Lung microvascular endothelial cell (primary cell): ENCODE measurements around the gene ELMO1. TPM values are rescaled to one million over a fixed set of nuclear protein-coding genes. Genes with fewer than 3 reads are reported as not detected.

ENCODE experiments used
- DNase-seq, 2 donors: peaks; one replicate each; pipeline versions ENCODE4 v3.0.0 to v3.0.0-alpha.2; 2010; ENCODE audit warnings: low read depth in 2 of 2
- total RNA-seq: library from RNA; depleted of rRNA; stranded (reverse); fragments of >200 nt; gene quantifications from 2 replicates; pipeline ENCODE4 v1.2.1, GENCODE V29; 2014

ELMO1 gene
- total RNA-seq, 1 donor from 2014 or later, result 36.5 TPM

- DNase-seq, result no peak
These were observed 223.2 kb downstream of the ELMO1 start for GRCh38 chr7:37225285-37225969.

- no peak for DNase-seq
These were observed 223.9 kb downstream of the ELMO1 start for GRCh38 chr7:37224746-37225145.

GRCh38 chr7:37220664-37221063 is 228.0 kb downstream of the ELMO1 start:
- no peak for DNase-seq

GRCh38 chr7:37218956-37219355 is 229.7 kb downstream of the ELMO1 start:
- DNase-seq, result peak; percentile 7 to 24

GRCh38 chr7:37216923-37217322 is 231.7 kb downstream of the ELMO1 start:
- DNase-seq, result no peak

- peak; percentile 7 to 90 for DNase-seq
These were observed 232.4 kb downstream of the ELMO1 start for GRCh38 chr7:37216156-37216852.

GRCh38 chr7:37215290-37215923 is 233.3 kb downstream of the ELMO1 start:
- no peak for DNase-seq

GRCh38 chr7:37212556-37212955 is 236.1 kb downstream of the ELMO1 start:
- peak; percentile 71 to 98 for DNase-seq

GRCh38 chr7:37212051-37212450 is 236.6 kb downstream of the ELMO1 start:
- no peak for DNase-seq

- DNase-seq, result no peak
These were observed 237.4 kb downstream of the ELMO1 start for GRCh38 chr7:37211097-37211880.

GRCh38 chr7:37209195-37209594 is 239.5 kb downstream of the ELMO1 start:
- no peak for DNase-seq

- peak; percentile 81 to 92 for DNase-seq
These were observed 240.1 kb downstream of the ELMO1 start for GRCh38 chr7:37208528-37208927.

- no peak for DNase-seq
These were observed 242.5 kb downstream of the ELMO1 start for GRCh38 chr7:37206192-37206591.

- DNase-seq, result no peak
These were observed 243.2 kb downstream of the ELMO1 start for GRCh38 chr7:37205451-37205850.

- DNase-seq, result no peak
These were observed 246.8 kb downstream of the ELMO1 start for GRCh38 chr7:37201876-37202198.

- peak; percentile 85 to 90 for DNase-seq
These were observed 247.4 kb downstream of the ELMO1 start for GRCh38 chr7:37201003-37201875.

- DNase-seq, result peak; percentile 80 to 89
These were observed 249.7 kb downstream of the ELMO1 start for GRCh38 chr7:37198906-37199485.

GRCh38 chr7:37198041-37198905 is 250.4 kb downstream of the ELMO1 start:
- peak in 1 of 2 donors; percentile 11 for DNase-seq

- no peak for DNase-seq
These were observed 251.6 kb downstream of the ELMO1 start for GRCh38 chr7:37197108-37197507.

GRCh38 chr7:37196676-37197075 is 252.0 kb downstream of the ELMO1 start:
- DNase-seq, result no peak
